ENCODE results near the gene CD81. TPM values are rescaled to one million over a fixed set of nuclear protein-coding genes. Genes with fewer than 3 reads are reported as not detected.
A peak's percentile ranks its signal among the peaks of the same experiment; 100 is the strongest.

The CD81 gene
- total and polyA plus RNA-seq, 9 of the 15 experiments (the other 6 are each of a cell fraction or from before 2014, with no cell fraction given): 2.4 to 189 (median 61.7) TPM

GRCh38 chr11:2406451-2406850 is 29.3 kb downstream of the CD81 start:
- no peak overlapping the region for H2AFZ ChIP-seq (ENCODE audit: low read depth, low read length)
- H3K4me3 ChIP-seq: no peak overlapping the region
- H3K4me1 ChIP-seq (replicated peaks in 1 of 2; ENCODE audit: control insufficient read depth in 2 of 2, insufficient read depth in 2 of 2, low read length in 2 of 2): peaks cover 4 to 77% of the 10 kb centered on the region in 2 experiments; a peak in 3 of 5 replicates
- no TSS peak for BruUV-seq (replicated peaks)
- peaks cover 21 to 49% of the 10 kb centered on the region in 2 experiments; a peak in 4 of 5 replicates for H3K27me3 ChIP-seq (ENCODE audit: control insufficient read depth in 2 of 2, insufficient read depth in 2 of 2, low read length in 2 of 2)
- no peaks in the 10 kb centered on the region for H3K9me1 ChIP-seq (ENCODE audit: control insufficient read depth, insufficient read depth, low read length)
- no peak for DNase-seq (ENCODE audit: extremely low read depth in 1 of 4, low spot score in 3 of 4)
- TF ChIP-seq CREB5 (CRISPR knock-in tag; IDR thresholded peaks at IDR 0.05) (no peak), EGR1 (conservative IDR thresholded peaks at IDR 0.05) (peak; percentile 40; the same call in 1 of the 2 replicates)
- H3K9ac ChIP-seq (ENCODE audit: insufficient read depth in 1 of 2, low read depth in 2 of 2, low read length in 2 of 2): no peak overlapping the region; a peak in 1 of 4 replicates
- H3K36me3 ChIP-seq (ENCODE audit: control insufficient read depth, insufficient read depth, low read length): peaks cover 21% of the 10 kb centered on the region; the same call in 1 of the 3 replicates
- in situ Hi-C loops (cut with MboI): no loop called here
- WGBS (ENCODE audit: insufficient coverage, low coverage, missing lambda C conversion rate): 30% methylated on average over 13 of the region's 14 CpGs
- H4K20me1 ChIP-seq (replicated peaks; ENCODE audit: control insufficient read depth, insufficient read depth, low read length): peaks cover 3% of the 10 kb centered on the region; the same call in 1 of the 2 replicates
- intact Hi-C loops (cut with micrococcal nuclease): no loop called here
- POLR2A ChIA-PET: interaction anchor here (0.6 kb wide), 1 partner anchor 46 kb away, joined by 3 read pairs; no protein-coding TSS in a partner anchor
- CTCF ChIA-PET (ENCODE audit: low intra/inter-chr PET ratio): no interaction called here
- no peak overlapping the region for H3K27ac ChIP-seq (ENCODE audit: extremely low read depth, low read depth, low read length)
- ATAC-seq: no peak
- no peaks in the 10 kb centered on the region for H3K9me3 ChIP-seq (replicated peaks; ENCODE audit: control insufficient read depth, insufficient read depth, low read depth, low read length)
- peaks cover 11% of the 10 kb centered on the region for H3K79me2 ChIP-seq (ENCODE audit: control insufficient read depth, insufficient read depth, low read length)
- H3K4me2 ChIP-seq (ENCODE audit: insufficient read depth, low read length): no peak overlapping the region
- FAIRE-seq: no peak

- in situ Hi-C loops (cut with MboI): no loop called here
- no peak for FAIRE-seq
Observed at GRCh38 chr11:2406878-2407410, 29.8 kb downstream of the CD81 start.

More at GRCh38 chr11:2406878-2407410, 29.8 kb downstream of the CD81 start:
- WGBS (ENCODE audit: insufficient coverage, low coverage, missing lambda C conversion rate): 5% methylated on average over 17 of the region's 24 CpGs
- DNase-seq (ENCODE audit: extremely low read depth in 1 of 4, low spot score in 3 of 4) (no peak), ATAC-seq (no peak)
- Histone ChIP-seq H3K9ac (ENCODE audit: insufficient read depth in 1 of 2, low read depth in 2 of 2, low read length in 2 of 2) (no peak overlapping the region), H3K4me2 (ENCODE audit: insufficient read depth, low read length) (no peak overlapping the region), H3K4me1 (replicated peaks in 1 of 2; ENCODE audit: control insufficient read depth in 2 of 2, insufficient read depth in 2 of 2, low read length in 2 of 2) (peaks cover 0 to 77% of the 10 kb centered on the region in 2 experiments; a peak in 2 of 5 replicates), H3K27me3 (ENCODE audit: control insufficient read depth in 2 of 2, insufficient read depth in 2 of 2, low read length in 2 of 2) (peaks cover 21 to 54% of the 10 kb centered on the region in 2 experiments; a peak in 4 of 5 replicates), H3K36me3 (ENCODE audit: control insufficient read depth, insufficient read depth, low read length) (peaks cover 20% of the 10 kb centered on the region; the same call in 1 of the 3 replicates), H3K9me1 (ENCODE audit: control insufficient read depth, insufficient read depth, low read length) (no peaks in the 10 kb centered on the region), H3K4me3 (no peak overlapping the region), H3K9me3 (replicated peaks; ENCODE audit: control insufficient read depth, insufficient read depth, low read depth, low read length) (no peaks in the 10 kb centered on the region), H3K79me2 (ENCODE audit: control insufficient read depth, insufficient read depth, low read length) (peaks cover 6% of the 10 kb centered on the region; the same call in 2 of the 3 replicates), H4K20me1 (replicated peaks; ENCODE audit: control insufficient read depth, insufficient read depth, low read length) (peaks cover 3% of the 10 kb centered on the region; the same call in 1 of the 2 replicates), H2AFZ (ENCODE audit: low read depth, low read length) (no peak overlapping the region), H3K27ac (ENCODE audit: extremely low read depth, low read depth, low read length) (no peak overlapping the region)
- CTCF ChIA-PET (ENCODE audit: low intra/inter-chr PET ratio): no interaction called here
- POLR2A ChIA-PET: no interaction called here
- TF ChIP-seq ZNF263 (CRISPR knock-in tag; IDR thresholded peaks at IDR 0.05; ENCODE audit: borderline replicate concordance) (peak; percentile 79), ZNF644 (tag; IDR thresholded peaks at IDR 0.05; ENCODE audit: low read depth) (no peak), IRF2 (CRISPR knock-in tag; IDR thresholded peaks at IDR 0.05) (no peak), ELF1 (tag; IDR thresholded peaks at IDR 0.05) (no peak), TEAD1 (CRISPR knock-in tag; IDR thresholded peaks at IDR 0.05) (no peak), NUFIP1 (IDR thresholded peaks at IDR 0.05; ENCODE audit: partially characterized antibody) (no peak), FOXO4 (CRISPR knock-in tag; IDR thresholded peaks at IDR 0.05) (no peak), ZNF512 (tag; IDR thresholded peaks at IDR 0.05) (no peak)
- intact Hi-C loops (cut with micrococcal nuclease): no loop called here
- BruUV-seq (replicated peaks): no TSS peak
